Neural cell (in vitro differentiated cells): ENCODE results near the gene ZFP1.
"Not testable (repeated sequence)": the region's sequence is repeated elsewhere in the genome, so short reads cannot be mapped to it uniquely, and the experiment has no call there.

Experiments
- CTCF ChIP-seq: fragments of 450-650 bp; IDR thresholded peaks from 2 replicates; pipeline ENCODE4 v1.5.1; 2014; ENCODE audit warnings: antibody characterized with exemption, mild to moderate bottlenecking, moderate library complexity; ENCODE audit not compliant: poor library complexity, severe bottlenecking
- EZH2 ChIP-seq: fragments of 200-600, 300-800 bp; shearing (Covaris generic), sonication (generic); IDR thresholded peaks from 2 replicates; pipeline ENCODE4 v1.6.1; 2014; ENCODE audit warnings: antibody characterized with exemption, low read length, borderline replicate concordance, mild to moderate bottlenecking; ENCODE audit not compliant: insufficient read depth, poor library complexity, severe bottlenecking
- POLR2AphosphoS5 ChIP-seq: IDR thresholded peaks from 2 replicates; pipeline ENCODE4 v1.6.1; 2012
- RAD21 ChIP-seq: fragments of 450-650 bp; conservative IDR thresholded peaks from 2 replicates; pipeline ENCODE4 v1.6.1; 2014; ENCODE audit warnings: antibody characterized with exemption, mild to moderate bottlenecking, moderate library complexity
- REST ChIP-seq: IDR thresholded peaks from 2 replicates; pipeline ENCODE4 v1.6.1; 2012; ENCODE audit warnings: borderline replicate concordance
- SMC3 ChIP-seq: fragments of 450-650 bp; conservative IDR thresholded peaks from 2 replicates; pipeline ENCODE4 v1.6.1; 2014; ENCODE audit warnings: antibody characterized with exemption, mild to moderate bottlenecking, moderate library complexity; ENCODE audit not compliant: poor library complexity

- not testable (repeated sequence) for TF ChIP-seq CTCF, SMC3, POLR2AphosphoS5, EZH2, REST, RAD21
Measured at GRCh38 chr16:75211286-75211685, 63.0 kb downstream of the ZFP1 start.
